ENCODE results near the gene ACP1.

The ACP1 gene

GRCh38 chr2:255195-255594, 9.6 kb upstream of the ACP1 start:
- DNase-seq (ENCODE audit: low spot score) = no peak

GRCh38 chr2:256094-256493, 8.7 kb upstream of the ACP1 start:
- DNase-seq (ENCODE audit: low spot score) = no peak

DNA sequence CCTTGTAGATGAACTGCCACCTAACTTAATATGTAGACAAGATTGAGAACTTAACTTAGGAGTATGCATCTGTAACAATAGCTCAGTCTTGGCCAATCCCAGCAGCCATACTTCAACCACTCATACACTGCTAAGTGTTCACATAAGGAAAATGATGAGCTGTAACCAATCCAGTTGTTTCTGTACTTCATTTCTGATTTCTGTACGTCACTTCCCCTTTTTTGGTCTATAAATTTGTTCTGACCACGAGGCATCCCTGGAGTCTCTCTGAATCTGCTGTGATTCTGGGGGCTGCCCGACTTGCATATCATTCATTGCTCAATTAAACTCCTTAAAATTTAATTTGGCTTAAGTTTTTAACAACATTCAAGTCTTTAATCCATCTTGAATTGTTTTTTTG, 7.3 kb upstream of the ACP1 start:
- no peak for DNase-seq (ENCODE audit: low spot score)

- no peak for DNase-seq (ENCODE audit: low spot score)
Observed at GRCh38 chr2:257842-258241, 6.9 kb upstream of the ACP1 start.

- DNase-seq (ENCODE audit: low spot score) = no peak
Observed at GRCh38 chr2:258933-259332, 5.8 kb upstream of the ACP1 start.

DNA sequence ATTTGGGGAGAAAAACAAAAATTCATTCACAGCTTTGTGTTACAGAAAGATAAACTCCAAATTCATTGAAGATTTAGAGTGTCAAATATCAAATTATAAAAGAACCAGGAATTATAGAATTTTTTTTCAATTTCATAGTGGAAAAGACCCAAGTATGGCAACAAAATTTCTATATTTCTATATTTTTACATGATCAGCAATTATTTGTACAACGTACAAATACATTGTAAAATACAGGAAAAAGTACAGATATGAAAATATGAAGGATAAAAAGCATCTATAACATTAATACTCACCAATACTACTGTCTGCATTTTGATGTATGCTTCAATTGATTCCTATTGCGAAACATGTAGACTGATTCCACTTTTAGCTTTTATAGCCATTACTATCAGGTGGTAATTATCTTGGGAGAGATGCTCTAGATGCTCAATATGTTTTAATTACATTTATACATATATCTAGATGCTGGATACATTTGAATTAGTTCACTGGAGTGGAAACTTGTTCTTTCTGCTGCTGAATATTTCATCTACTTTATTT, 4.9 kb upstream of the ACP1 start:
- DNase-seq (ENCODE audit: low spot score) = no peak

- peak; percentile 83 for DNase-seq (ENCODE audit: low spot score)
Observed at GRCh38 chr2:260507-261161, 4.1 kb upstream of the ACP1 start.

GRCh38 chr2:262117-262516, 2.6 kb upstream of the ACP1 start:
- DNase-seq (ENCODE audit: low spot score) = no peak

DNA sequence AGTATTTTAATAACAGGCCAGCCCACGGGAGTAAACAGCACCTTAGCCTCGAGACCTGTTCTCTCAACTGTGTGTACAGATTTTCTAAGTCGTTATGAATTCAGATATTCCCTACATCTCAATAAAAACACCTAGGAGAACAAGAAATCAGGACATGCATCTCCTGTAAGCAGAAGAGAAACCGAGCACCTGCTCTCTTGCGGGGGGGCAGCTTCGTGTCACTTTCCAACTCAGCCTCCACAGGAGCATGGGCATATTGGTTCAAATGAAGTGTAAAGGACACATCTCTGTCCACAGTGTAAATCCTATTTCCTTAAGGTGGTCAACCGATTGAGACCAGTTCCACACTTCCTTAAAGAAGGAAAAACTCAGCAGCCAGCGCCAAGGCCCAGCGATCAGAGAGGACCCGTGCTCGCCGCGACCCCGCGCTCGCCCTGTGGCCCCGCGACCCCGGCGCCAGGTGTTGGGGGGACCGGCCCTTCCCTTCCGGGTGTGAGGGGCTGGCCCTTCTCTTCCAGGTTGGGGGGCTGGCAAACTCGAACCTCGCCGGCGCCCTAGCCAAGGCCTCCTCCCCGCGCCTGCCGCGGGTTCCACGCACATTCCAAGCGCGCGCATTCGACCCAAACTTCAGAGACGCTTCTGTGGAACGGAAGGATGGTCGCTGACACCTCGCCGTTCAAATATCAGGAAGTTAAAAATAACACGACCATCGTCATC, 1.6 kb upstream of the ACP1 start:
- no peak for DNase-seq (ENCODE audit: low spot score)

GRCh38 chr2:263774-264492, 814 bp upstream of the ACP1 start, which contains the start of gene SH3YL1:
TSS of gene SH3YL1 (minus strand) at chr2:264032. CDS start at chr2:263984, 48 bp downstream.
- no peak for DNase-seq (ENCODE audit: low spot score)

DNA sequence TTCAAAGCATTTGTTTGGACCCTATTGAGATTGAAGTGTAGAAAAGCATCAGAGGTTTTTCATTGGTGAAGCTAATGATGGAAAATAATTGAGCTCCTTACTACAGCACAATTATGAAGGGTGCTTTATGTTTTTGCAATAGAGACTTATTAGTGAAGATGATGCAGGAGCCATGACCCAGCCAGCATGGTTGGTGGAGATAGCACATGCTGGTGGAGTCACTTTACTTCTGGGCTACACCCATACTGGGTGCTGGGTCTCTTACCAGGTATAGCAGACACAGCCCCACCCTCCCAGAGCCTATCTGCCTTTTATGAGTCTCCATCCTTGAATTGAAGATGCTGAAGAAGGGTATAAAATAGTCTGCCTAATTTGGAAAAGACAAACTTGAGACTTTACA, 3.6 kb downstream of the ACP1 start:
- DNase-seq (ENCODE audit: low spot score) = no peak

DNA sequence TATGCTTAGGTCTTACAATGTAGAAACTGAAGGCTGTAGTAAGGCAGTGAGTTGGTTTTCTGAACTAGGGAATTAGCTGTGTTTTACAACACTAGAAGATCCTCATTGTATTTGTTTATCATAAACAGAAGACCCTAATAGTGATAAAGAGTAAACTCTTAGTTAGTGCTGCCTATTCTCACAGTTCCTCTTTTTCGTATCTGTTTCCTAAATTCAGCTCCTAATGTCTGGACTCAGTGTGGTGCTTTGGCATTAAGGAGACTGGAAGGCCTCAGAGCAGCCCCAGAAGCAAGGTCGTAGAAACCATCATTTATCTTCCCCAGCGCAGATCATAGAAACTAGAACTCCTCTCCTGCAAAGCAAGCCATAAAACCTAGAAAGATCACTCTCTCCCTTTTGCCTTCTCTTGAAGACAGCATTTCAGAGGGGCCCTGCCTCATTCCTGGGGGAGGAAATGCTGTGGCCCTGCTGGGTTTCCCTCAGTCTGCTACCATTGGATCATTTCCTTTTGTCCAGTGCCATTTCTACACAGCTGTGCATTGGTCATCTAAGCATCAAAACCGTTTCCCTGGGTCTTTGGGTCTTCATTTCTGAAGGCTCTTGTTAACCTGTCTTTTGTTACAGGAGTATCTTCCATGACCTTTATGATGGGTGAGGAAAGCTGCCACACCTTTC, 4.7 kb downstream of the ACP1 start:
- no peak for DNase-seq (ENCODE audit: low spot score)

DNA sequence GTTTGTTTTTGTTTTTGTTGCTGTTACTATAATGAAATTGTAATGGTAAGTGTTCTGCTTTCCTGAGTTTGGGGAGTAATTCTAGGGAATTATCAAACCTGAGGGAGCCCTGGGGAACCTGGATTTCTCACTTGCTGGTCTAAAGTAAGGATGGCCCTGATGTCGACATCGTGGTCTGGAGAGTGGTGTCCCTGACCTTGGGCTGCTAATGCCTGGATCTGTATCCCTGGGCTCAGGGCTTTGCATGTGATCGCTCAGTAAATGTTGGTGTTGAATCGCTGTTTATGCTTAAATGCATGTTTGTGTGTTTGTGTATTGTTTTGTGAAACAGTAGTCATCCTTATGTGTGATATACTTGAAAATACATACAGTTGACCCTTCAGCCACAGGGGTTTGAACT, 6.1 kb downstream of the ACP1 start:
- DNase-seq (ENCODE audit: low spot score) = no peak

- DNase-seq (ENCODE audit: low spot score) = no peak
Observed at GRCh38 chr2:271917-272316, 7.2 kb downstream of the ACP1 start.

DNA sequence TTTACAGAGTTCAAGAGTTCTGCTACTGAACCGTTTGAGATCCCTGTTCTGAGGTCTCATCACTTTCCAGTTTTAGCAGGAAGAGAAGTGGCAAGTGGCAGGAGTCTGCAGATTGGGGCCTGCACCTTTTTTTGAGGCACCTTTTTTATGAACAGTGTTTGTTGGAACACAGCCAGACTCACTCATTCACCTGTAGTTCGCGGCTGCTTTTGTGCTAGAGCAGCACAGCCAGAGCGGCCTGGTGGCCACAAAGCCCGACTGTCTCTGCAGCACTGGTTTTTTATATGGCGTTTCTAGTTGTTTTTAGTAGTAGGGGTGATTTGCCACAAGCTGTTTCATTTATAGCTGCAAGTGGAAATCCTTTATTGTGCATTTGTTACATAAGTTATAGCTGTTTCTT, 8.6 kb downstream of the ACP1 start:
- no peak for DNase-seq (ENCODE audit: low spot score)

- no peak for DNase-seq (ENCODE audit: low spot score)
Observed at GRCh38 chr2:274503-274902, 9.8 kb downstream of the ACP1 start.

GRCh38 chr2:275466-275865, 10.7 kb downstream of the ACP1 start:
- DNase-seq (ENCODE audit: low spot score) = no peak

DNA sequence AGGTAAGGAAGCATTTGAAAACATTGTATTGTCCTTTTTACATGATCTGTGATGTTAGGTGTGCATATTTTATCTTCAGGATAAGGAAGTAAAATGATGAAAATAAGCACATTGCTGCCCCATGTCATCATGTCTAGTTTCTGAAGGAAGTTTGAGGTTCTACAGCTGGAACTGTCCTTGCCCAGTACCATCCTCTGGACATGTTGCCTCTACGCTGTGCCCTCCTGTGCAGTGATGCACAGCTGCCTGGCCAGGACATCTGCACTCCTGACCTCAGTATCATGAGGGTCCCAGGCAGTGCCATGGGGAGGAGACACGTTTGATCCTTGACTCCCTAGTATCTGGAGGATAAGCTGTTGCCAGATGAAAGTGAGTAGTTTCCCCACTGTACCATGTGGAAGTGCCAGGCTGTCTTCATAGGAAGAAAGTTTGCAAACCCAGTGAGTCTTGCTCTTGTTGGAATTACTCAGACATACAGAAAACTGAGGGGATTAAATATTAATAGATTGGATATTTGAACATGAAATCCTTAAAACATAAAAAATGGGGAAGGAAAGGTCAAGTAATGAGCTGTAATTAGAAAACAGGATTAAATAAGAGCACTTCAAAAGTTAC, 13.7 kb downstream of the ACP1 start:
- no peak for DNase-seq (ENCODE audit: low spot score)

- no peak for DNase-seq (ENCODE audit: low spot score)
Observed at GRCh38 chr2:278927-279320, 14.2 kb downstream of the ACP1 start.

GRCh38 chr2:279366-279765, 14.6 kb downstream of the ACP1 start:
- DNase-seq (ENCODE audit: low spot score) = no peak

- DNase-seq (ENCODE audit: low spot score) = no peak
Observed at GRCh38 chr2:279956-280649, 15.4 kb downstream of the ACP1 start.

Measured in HuH-7.5 (cell line).